Renal pelvis (tissue), 4 donors: Measurements from ENCODE around the gene RGS7. TPM values are rescaled to one million over a fixed set of nuclear protein-coding genes. Genes with fewer than 3 reads are reported as not detected.
"Not testable (repeated sequence)": the region's sequence is repeated elsewhere in the genome, so short reads cannot be mapped to it uniquely, and the experiment has no call there.

Experiments
- DNase-seq: peaks from one replicate; pipeline ENCODE4 v3.0.0-alpha.2; 2013
- polyA plus RNA-seq, 3 donors: library from polyadenylated mRNA; unstranded; fragments of 120-200 nt; gene quantifications; one replicate each; pipeline ENCODE4 v1.2.1, GENCODE V29; 2013; ENCODE audit not compliant: insufficient read length in 3 of 3

Gene RGS7
- polyA plus RNA-seq, 3 donors = 4.4 to 4.9 (median 4.6) TPM

DNA sequence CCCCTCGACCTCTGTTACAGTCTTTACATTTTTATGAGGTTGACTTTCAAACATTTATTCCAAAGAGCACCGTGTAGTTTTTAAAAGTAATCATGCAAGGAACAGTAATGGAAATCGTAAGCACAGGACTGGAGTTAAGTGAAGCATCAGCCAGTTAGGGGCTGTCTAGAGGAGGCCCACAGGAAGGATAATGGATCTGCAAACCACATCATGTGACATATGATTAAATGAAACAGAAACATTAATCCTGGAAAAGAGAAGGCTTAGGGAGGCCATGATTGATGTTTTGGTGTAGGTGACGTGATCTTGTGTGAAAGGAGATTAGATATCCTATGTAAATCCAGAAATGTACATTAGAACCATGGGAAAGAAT is 25.0 kb downstream of the RGS7 start:
- no peak for DNase-seq

DNA sequence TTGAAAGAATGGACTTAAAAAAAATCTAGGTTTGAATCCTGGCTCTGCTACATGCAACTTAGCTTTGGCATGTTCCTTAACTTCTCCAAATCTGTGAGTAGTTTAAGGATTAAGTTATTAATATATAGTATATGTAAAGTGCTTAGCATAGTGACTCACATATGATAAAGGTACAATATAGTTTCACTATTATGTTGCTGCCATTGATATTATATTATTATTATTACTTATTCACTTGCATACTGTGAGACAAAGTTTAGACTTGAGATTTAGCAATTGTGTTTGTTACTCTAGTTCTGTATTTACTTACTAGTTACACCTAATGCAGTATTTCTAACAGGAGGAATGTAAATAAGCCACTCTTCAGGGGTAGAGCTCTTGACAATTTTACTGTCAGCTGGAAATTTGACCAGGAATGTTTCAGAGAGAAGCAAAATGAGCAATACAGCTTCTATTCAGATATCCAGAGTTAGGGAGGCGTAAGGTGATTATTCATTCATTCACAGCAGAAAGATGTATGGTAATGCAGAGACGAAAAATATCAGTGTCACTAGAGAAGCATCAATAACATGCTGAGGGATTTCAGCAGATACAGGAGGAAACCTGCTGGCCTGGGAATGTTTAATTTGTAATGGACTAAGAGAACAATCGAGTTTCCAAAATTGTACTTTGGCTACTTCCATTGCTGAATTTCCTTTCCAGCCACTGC is 25.5 kb downstream of the RGS7 start:
- no peak for DNase-seq

DNA sequence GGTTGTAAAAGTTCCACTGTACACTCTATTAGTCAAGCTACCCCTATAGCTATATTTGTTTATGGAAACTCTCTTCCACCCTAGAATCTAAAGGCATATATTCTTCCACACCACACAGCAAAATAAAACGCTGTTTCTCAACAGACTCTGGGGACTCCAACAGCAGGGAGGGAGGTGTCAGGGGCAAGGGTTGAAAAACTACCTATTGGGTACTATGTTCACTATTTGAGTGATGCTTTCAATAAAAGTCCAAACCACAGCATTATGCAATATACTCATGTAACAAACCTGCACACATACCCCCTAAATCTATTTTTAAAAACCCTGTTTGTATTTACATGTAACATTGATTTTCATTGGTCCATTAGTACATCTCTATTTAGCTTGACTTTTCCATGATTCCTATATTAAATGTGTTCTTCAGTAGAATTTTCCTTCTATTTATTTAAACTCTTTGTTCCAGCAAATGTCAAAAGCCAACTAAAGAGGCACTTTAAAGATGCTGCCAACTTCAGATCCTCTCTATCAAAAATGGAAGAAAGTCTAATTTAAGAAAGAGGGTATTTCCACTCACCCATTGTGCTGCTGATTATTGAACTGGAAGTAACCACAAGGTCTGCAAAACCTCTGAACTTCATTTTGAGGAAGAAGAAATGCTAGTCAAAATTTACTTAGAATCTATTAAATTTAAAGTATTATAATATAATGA is 26.2 kb downstream of the RGS7 start:
- no peak for DNase-seq

DNA sequence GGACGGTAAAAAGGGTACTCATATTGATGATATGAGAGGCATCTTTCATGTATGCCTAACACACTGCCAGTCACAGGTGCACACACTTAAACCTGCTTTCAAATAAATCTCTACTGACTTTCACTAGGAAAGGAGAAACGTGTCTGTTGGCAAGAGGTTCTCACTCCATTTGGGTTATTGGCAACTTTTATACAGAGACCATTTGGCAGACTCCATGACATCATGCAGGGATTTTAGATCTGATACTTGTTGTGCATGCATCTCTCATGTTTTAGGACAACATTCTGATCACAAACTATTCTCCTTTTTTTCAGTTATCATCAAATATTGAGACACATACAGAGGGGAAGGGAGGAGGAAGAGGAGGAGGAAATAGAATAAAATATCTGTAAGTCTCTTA is 31.5 kb downstream of the RGS7 start:
- DNase-seq = no peak

DNA sequence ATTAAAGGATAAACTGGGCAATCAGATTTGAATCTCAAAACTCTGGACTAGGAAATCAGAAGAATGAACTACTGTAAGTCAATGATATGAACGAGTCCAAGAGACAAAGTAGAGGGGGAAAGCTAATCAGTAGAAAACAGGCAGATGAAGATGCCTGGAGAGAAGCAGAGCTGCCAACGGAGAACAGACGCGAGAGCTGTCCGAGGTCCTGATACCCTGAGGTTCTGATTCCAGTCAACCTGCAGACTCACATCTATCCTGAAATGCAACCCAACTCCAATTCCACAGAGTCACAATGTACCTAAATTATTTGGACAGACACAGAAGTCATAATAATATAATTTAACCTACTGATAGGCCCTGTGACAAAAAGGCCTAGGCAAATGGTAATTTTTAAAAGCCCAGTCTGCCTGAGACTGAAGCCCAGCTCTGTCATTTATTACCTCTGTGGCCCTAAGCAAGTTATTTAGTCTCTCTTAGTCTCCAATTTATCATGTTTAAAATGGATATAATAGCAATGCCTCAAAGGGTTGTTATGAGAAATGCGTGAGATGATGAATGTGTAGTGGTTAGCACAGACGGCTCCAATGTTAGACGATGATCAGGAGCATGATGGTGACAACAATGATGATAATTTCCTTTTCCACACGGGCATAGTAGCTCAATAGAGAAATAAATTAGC is 33.4 kb downstream of the RGS7 start:
- peak; percentile 71 for DNase-seq

DNA sequence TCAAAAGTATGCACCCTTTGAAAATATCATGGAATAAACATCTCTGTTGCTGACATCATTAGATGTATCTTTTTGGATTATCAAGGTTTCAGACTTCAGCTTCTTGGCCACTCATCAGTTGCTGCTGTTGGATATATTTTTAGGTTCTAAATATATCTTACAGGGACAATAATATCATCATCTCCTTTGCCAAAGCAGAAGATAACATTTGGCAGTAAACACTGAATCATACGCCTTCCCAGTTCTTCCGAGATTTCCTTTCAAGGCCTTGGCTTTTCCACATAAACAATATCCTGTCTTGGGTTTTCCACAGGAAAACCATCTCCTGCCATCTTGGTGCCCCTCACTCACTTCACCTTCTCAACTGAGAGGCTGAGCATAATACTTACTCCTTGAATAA is 39.3 kb downstream of the RGS7 start:
- no peak for DNase-seq

DNA sequence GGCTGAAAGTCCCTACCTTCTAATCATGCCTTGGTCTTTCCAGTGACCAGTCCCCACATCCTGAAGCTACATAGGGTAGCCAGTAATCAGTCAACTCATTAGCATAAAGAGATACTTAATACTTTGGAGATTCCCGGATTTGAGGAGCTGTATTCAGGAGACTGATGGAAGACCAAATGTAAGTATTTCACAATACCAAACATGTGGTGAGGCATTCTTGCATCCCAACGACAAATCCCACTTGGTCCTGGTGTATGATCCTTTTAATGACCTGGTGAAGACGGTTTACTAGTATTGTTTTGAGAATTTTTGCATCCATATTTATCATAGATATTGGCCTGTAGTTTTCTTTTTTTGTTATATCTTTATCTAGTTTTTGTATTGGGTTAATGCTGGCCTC is 40.6 kb downstream of the RGS7 start:
- no peak for DNase-seq

DNA sequence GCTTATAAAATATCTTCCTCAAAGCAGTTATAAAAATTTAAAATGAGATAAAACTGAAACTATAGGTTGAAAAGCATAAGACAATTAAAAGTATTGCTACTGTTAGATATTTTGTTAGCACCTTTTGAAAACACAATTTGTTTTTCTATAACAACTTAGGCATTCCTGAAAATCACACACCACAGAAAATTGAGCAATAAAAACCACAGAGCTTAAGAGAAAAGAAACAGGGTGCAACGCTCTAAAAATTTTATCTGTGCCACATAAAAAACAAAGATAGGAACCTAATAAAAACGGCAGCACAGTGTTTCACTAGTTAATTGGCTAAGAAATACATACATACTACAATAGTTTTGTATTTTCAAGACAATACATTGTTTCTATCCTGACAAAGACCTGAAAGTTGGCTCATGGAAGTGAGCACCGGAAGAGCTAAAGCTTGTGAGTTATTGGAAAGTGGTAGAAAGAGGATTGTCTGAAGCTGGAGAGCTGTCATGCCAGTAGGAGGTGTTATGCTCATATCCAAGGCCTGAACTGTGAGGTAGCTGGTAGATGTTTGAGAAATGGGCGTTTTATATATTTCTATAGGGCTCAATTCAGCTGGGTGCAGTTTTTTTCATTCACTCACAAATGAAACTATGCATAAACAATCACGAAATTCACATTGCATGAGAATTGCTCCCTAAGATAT is 45.8 kb downstream of the RGS7 start:
- DNase-seq = no peak

DNA sequence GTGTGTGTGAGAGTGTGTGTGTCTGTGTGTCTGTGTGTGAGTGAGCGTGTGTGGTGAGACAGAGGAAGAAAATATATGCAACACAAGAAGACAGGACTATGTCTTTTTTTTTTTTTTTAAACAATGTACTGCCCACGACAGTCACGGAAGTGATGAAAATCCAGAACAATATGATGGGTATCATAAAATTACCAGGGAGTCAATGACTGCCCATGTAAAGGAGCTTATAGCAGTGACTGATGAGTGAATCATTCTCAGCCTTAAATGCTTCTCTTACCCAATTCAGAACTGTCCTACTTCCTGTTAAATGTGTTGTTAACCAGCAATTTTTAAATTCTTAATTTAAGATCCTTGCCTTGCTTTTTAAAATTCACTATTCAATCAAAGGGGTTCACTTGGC is 46.6 kb downstream of the RGS7 start:
- DNase-seq = no peak

DNA sequence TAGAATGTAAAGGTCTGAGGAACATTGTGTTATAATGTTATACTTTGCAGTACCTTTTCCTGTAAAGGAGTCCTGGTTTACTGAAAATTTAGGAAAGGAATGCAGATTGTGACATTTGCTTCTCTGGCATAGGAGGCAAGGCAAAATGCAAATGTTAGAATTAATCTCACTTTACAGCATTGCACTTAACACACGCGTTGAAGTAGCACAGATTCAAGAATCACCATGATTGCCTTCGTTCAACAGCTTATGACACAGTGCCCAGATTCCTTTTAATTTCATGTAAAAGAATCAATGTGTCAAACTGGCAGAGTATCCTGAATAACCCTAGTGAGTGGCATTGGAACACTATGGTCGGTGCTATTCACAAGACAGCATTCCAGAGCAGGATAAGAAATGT is 47.4 kb downstream of the RGS7 start:
- DNase-seq = no peak

DNA sequence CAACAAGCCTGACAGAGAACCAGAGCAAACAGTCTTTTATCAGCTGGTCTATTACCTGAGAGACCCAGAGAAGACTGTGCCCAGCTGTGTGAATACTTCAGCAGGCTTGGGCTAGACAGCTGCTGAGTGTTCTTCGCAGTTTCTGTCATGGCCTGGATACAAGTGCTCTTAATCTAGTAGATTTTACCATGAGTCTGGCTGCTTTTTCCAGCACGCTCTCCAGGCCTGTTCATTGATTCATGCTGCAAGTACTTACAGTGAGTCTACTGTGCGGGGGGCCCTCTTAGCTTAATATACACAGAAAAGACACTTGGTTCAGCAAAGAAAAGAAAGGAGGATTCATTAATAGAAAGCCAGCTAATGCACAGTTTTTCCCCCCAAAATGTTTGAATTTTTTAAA is 48.5 kb downstream of the RGS7 start:
- no peak for DNase-seq

DNA sequence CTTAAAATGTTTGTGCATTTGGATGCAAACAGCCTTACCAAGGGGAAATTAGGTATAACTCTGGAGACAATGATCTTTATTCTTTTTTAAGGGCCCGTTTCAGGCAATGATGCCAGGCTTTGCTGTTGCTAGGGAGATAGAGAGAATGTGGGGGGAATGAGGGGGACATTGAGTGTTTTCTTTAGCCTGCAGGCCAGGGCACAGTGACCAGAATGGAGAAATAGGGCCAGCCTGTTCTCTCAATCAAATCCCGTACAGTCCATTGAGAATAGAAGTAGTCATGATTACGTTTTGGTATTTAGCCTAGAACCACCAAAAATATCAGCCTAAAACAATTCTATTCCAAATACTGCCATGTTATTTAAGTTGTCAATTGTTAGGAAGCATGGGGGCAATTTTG is 49.0 kb downstream of the RGS7 start:
- no peak for DNase-seq

DNA sequence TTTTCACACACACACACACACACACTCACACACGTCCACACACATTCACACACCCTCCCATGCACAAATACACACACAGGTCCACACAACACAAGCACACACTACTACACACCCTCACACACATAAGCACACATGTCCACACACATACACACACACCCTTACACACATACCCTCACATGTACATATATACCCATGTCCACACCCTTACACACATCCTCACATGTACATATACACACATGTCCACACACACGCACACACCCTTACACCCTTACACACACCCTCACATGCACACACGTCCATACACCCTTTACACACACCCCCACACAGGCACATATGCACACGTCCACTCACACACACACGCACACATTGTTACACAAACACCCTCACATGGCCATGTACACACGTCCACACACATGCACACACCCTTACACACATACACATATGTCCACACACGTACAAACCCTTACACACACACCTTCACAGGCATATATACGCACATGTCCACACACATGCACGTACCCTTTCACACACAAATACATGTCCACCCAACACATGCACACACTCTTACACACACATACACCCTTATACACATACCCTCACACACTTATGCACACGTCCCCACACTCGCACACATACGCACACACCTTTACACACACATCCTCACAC is 50.7 kb downstream of the RGS7 start:
- no peak for DNase-seq

DNA sequence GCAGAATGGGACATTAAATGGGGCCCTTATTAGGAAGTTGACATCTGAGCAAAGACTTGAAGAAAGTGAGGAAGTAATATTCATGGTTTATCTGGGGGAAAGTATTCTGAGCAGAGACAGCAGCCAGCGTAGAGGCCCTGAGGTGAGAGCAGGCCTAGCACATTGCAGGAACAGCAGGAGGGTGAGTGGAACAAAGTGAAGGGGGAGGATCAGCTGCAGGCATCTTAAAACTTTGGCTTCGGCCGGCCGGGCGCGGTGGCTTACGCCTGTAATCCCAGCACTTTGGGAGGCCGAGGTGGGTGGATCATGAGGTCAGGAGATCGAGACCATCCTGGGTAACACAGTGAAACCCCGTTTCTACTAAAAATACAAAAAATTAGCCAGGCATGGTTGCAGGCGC is 55.0 kb downstream of the RGS7 start:
- not testable (repeated sequence) for DNase-seq

DNA sequence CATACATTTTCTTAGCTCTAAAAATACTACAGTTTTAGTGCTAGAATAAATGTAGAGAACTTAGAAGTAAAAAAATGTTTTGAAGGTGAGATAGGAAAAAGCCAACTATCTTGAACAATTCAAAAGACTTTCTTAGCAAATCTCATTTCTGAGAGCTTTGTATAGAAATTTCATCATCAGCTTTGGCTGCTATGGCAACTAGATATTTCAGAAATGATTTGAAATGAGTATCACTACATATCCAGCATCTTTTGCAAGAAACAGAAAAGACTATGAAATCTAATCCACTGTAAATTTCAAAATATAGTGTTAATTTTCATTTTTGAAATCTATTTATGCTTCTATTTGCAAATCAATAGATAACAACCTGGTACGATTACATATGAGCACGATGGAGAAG is 57.7 kb downstream of the RGS7 start:
- no peak for DNase-seq

DNA sequence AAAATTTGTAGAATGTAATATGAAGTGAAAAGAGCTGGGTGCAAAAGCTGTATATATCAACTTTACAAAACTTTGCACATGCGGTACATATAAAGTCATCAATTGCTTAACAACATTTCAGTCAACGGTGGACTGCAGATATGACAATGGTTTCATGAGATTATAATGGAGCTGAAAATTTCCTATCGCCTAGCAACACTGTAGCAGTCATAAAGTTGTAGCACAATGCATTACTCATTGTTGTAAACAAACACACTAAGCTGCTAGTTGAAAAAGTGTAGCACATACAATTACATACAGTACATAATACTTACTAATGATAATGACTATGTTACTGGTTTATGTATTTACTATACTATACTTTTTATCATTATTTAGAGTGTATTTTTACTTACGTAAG is 64.0 kb downstream of the RGS7 start:
- no peak for DNase-seq

DNA sequence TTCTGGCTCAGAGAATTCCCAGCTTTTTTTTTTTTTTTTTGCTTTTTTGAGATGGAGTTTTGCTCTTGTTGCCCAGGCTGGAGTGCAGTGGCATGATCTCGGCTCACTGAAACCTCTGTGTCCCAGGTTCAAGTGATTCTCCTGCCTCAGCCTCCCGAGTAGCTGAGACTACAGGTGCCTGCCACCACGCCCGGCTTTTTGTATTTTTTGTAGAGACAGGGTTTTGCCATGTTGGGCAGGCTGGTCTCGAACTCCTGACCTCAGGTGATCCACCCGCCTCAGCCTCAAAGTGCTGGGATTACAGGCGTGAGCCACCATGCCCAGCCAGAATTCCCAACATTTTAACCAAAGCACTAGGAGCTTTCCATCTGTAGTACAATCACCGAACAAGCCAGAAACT is 65.5 kb downstream of the RGS7 start:
- not testable (repeated sequence) for DNase-seq

DNA sequence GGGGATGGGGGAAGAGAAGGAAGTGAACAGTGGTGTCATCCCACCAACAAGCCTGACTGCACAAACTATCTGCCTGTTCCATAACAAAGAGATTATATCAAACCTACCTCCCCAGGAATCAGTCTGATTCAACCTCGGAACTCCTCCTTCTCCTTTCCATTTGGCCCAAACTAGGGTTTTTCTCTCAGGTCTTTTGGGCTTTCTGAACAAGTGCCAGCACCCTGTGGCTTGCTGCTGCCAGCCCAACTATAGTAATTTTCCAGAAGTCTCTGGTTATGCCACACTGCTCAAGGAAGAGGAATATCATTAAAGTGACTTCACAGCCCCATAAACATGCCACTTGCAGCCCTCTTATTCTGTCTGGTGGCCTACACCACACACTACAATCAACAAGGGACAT is 70.5 kb downstream of the RGS7 start:
- DNase-seq = no peak

DNA sequence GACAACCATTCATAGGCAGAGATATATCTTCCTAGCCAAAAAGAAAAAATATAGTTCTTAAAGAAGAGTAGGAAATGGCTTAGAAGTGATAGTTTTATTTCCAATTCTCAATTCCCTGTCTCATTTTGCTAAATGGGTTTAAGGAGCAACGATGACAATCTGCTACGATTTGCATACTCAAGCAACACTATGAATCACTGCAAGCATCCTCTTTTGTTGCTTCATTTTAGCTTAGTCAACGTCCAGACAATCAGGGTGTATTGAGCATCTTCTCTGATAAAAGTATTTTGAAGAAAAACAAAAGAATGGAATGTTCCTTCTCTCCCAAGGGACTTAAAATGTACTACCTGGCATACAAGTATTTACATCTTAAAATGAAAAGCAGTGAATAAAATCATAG is 80.6 kb downstream of the RGS7 start:
- DNase-seq = no peak

DNA sequence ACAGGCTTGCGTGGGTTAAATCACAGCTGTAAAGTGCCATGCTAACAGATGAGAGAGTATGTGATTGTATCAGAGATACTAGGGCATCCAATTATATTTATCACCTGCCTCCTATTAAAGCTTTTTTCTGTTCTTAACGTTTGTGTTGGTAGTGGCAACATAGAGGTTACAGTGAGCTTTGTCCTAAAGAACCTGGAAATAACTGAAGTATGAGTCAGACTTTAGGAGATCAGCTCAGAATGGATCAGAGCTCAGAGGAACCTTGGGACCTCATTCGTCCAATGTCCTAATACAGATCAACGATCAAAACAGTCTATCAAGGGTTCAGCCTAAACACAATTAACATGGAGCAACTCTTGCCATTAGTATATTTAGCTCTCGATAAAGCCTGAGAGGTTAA is 81.0 kb downstream of the RGS7 start:
- DNase-seq = no peak

DNA sequence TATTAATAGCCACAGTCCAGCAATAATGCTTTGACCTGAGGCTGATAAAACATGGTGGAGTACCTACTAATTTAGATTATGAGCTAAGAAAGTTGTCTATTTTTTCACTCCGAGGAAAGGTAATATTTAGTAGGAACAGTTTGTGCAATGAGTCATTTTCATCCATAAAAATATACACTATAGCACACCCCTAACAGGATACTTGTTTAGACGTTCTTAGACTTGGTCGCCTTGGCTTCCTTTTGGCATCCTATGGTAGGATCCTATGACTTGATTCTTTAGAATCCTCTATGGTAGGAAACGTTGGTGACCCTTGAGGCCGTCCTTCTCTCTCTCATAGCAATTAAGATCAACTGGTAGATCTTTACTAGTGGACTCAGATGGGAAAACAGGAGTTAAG is 81.8 kb downstream of the RGS7 start:
- DNase-seq = no peak

DNA sequence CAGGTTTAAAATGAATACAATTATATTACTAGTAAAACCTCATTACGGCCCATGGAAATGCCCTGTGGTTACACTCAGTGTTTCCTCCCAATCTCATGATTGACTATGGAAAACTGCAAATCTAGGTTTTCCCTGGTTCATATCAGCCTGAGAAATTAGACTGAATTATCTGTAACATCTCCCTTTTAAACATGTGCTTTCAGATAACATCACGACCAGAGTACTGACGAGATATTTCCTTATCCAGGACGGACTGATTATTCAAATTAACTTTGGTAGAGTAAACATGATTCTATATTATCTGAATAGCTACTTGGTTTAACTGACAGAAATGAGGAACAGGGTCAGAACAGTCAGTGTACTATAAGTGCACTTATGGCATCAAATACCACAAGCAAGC is 82.3 kb downstream of the RGS7 start:
- DNase-seq = no peak
